Activated CD4-positive, CD25-positive, alpha-beta regulatory T cell treated with anti-CD3 and anti-CD28 coated beads, Interleukin-2, amount 50 U/mL, for 16 hours (primary cell): ENCODE measurements around the gene WDCP.
"Not testable (repeated sequence)": the region's sequence is repeated elsewhere in the genome, so short reads cannot be mapped to it uniquely, and the experiment has no call there.

Experiments
- DNase-seq: peaks from one replicate; pipeline ENCODE4 v3.0.0-alpha.2; 2020; ENCODE audit warnings: low read depth, low spot score

WDCP gene

DNA sequence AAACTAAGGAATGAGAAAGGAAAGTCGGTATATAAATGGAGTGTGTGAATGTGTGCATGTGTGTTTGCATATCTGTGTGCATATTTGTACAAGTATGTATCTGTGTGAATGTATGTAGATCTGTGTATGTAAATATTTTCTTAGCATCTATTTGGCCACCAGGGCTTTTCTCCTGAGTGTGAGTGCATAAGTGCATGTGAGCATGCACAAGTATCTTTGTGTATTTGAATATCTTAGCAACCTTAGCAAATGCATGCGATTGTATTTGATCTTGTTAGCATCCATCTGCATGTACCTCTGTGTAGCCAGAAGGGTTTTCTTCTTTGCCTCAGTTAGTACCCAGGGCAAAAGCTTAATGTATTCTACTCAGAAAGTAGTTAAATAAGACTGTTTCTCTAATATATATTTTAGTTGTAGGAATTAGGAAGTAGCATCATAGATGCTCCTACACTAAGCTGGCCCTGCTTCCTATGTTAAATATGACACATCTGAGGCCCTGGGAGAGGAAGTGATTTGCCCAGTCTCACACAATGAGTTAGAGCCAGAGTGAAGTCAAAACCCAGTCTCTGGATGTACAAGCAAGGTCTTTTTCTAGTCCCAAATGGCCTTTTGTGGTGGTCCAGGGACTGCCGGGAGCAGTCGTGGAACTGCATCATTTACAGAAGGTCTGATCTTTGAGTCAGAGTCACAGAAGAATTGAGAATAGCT is 11.5 kb upstream of the WDCP start:
- no peak for DNase-seq

DNA sequence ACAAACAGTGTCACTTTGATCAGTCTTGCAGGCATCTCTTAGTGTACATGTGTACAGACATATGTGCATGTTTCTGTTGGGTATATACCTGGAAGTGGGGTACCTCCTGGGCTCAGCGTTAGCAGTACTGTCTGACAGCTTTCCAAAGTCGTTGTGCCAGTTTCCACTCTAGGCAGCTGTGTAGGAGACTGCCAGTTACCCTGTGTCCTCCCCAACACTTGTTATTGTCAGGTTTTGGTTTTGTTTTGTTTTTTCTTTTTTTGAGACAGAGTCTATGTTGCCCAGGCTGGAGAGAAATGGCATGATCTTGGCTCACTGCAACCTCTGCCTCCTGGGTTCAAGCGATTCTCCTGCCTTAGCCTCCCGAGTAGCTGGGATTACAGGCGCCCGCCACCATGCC is 8.6 kb upstream of the WDCP start:
- no peak for DNase-seq

DNA sequence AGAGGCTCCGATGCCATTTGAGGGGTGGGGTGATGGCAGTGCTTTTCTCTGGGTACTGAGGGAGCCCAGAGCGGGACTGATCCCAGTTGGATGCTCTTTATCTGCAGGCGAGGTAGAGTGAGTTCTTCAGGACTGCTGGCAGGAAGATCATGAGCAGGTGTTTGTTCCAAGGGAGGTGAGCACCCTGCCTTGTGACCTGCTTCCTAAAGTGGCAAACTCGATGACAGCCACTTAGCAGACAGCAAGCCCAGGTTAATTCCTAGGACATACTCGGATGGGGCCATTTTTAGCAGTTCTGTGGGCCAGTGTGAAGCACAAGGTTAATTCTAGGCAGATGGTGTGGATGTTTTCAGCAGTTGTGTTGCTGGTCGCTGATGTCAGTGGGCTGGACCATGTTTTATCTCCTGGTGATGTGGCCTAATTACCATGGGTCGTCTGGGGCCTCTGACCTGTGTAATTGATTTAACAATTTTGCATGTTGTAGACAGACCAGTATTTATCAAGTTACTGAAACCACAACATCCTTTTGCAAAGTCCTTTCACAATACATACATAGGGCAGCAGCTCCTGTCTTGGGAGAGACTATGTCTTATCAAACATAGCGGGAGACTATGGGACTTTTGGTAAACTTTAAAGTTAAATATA is 7.3 kb upstream of the WDCP start:
- no peak for DNase-seq

DNA sequence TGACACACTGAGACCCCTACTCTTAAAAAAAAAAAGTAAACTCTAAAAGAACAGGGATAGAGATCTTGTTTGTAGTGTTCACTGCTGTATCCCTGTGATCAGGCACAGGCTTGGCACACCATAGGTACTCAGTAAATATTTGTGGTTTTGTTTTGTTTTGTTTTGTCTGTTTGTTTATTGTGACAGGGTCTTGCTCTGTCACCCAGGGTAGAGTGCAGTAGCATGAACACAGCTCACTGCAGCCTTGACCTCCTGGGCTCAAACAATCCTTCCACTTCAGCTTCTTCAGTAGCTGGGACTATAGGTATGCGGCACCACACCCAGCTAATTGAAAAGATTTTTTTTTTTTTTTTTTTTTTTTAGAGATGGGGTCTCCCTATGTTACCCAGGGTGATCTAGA is 5.8 kb upstream of the WDCP start:
- no peak for DNase-seq

DNA sequence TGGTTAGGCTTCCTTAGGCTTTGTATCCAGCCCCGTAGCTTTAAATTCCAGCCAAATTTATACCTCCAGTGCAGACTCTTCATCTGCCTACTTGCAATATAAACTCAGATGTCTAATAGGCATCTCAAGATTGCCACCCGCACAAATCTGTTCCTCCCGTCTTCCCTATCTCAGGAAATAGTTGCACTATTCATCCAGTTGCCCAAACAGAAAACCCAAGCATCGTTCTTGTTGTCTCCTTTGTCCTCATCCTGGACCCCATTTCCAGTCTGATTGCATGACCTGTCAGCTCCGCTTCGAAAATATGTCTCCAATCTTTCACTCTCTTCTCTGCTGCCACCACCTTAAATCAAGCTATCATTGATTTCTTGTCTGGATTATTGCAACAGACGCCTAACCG is 4.6 kb upstream of the WDCP start:
- no peak for DNase-seq

DNA sequence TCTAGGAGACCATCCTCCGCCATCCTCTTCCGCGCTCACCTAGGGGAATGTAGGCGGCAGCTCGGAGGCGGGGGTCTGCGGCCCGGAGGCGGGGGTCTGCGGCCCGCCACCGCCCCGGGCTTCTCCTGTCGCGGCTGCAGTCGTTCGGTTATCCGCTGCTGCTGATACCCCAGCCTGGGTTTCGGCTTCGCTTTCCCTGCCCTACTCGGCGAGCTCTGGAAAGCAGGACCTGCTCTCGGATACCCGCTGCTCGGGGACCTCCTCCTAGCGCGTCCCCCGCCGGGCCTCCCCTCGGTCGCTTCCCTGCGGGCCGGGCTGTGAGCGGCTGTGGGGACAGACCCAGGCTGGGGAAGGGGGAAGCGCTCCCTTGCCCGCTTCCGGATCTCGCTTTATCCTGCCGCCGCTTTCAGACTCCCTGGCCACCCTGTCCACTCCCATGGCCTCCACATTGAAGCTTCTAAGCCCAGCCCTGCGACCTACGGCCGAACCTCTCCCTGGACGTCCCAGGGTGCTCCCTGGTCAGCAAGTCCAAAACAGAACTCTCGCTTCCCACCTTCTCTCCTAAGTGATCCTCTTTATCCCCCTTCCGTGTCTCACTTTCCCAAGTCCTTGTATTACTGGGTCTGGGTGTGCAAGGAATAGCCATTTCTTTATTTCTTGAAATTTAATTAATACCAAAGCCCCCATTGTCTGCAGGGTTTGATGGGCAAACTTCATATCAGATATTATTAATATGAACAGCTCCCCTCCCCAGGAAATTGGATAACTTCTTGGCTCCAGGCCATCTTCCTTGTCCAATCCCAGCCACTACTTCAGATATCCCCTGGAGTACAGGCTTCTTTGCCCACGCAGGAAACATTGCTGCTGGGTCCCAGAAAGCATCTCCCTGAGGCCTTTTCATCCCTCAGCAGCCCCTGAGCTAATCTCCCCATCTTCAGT is 3.1 kb upstream of the WDCP start:
- DNase-seq = no peak

DNA sequence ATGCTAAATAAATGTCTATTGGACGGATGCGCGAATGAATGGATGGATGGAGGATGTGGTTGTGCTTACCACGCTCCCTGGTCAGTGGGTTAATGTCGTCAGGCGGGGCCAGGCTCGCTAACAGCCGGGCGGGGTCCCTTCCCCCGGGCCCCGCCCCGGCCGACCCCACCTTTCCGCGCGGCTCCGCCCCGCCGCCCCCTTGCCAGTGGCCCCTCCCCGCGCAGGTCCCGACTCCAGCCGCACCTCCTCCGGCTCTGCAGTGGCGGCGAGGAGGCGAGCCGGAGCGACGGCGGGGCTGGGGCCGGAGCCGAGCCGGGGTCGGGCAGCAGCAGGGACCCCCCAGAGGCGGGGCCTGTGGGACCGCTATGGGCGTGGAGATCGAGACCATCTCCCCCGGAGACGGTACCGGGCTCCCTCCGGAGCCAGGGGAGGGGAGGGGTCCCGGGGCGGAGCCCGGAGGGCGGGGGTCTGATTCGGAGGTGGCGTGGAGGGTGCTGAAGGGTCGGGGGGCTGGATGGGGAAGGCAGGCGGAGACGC is 2.4 kb upstream of the WDCP start, which contains the start of gene FKBP1B:
TSS of gene FKBP1B (plus strand) at position 257 of the 537 bp plus-strand sequence. CDS start at position 366, 109 bp downstream.
- no peak for DNase-seq

DNA sequence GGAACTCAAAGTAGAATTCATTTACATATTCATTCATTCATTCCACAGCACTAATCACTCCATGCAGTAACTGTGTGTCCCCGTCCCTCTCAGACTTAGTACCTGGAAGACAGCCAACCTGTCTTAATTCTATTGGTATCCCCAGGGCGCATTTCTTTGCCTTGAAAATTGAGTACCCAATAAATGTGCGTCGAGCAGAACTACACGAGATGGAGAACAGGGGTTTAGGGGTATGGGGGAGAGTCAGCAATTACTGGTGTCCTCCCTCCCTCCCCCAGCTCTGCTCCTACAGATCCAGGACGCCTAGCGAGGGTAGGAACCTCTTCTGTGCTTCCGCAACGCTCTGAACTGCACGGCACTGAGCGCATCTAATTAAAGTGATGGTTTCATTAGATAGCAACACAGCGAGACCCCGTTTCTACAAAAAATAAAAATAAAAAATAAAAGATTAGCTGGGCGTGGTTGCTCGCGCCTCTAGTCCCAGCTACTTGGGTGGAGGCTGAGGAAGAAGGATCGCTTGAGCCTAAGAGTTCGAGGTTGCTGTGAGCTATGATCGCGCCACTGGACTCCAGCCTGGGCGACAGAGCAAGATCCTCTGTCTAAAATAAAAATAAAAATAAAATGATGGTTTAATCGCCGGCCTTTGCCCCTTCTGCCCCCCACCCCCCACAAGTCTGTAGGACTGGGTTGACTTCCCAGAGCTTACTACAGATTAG is 1.7 kb upstream of the WDCP start:
- no peak for DNase-seq

DNA sequence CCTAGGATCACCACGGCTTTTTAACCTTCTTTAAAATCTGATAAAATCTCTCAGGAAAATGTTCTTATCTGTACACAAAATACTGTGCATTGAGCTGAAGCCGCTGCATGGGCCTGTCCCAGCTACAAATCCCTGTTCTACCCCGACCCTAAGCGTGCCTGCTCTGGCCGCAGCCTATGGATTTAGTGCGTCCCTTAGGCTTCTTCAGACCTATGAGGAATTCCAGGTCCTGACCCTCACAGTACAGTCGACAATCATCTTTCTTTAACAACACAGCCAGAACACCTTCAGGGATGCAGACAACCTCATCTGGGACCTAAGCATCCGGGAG is 477 bp upstream of the WDCP start:
- DNase-seq = no peak

DNA sequence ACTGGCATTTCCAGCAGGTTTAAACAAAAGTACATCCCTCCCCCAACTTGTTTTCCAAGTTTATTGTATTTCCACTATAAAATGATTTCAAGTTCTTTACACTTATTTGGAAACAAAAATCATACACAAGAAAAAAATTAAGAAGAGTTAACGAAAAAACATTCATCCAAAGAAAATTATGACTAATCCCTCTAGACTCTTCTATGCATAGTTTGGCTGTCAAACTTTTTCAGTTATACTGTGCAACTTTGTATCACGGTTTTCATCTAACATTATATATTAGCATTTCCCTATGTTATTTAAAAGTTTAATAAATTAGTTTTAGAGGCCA is 627 bp downstream of the WDCP start:
- no peak for DNase-seq

DNA sequence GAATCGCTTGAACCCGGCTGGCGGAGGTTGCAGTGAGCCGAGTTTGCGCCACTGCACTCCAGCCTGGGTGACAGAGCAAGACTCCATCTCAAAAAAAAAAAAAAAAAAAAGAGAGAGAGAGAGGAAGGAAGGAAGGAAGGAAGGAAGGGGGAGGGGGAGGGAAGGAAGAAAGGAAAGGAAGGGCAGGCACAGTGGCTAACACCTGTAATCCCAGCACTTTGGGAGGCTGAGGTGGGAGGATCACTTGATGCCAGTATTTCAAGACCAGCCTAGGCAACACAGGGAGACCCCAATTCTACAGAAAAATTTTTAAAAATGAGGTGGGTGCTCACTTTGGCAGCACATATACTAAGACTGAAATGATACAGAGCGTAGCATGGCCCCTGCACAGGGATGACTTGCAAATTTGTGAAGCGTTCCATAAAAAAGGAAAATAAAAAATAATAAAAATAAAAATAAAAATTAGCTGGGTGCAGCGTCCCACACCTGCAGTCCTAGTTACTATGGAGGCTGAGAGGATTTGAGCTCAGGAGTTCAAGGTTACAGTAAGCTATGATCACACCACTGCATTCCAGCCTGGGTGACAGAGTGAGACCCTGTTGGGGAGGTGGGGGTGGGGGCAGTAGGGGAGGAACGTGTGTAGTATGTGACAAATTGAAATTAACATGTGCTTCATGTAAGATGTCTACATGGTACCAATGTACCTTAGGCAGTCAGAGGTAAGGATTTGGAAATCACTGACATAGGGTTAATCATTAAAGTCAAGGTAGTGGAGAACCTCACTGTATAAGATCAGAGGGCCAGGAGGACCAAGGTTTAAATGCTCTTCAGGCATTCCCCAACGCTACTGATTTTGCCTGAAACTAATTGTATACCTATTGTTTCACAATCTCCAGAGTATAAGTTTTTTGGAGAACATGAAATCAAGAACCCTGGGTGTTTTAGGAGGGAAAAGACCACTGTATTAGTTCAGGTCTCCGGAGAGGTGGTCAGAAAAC is 1.4 kb downstream of the WDCP start:
- no peak for DNase-seq

DNA sequence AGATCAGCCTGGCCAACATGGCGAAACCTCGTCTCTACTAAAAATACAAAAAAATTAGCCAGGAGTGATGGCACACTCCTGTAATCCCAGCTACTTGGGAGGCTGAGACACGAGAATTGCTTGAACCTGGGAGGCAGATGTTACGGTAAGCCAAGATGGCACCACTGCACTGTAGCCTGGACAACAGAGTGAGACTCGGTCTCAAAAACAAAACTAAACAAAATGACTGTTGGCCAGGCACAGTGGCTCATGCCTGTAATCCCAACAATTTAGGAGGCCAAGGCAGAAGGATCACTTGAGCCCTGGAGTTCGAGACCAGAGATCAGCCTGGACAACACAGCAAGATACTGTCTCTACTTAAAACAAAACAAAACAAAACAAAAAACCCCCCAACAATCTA is 4.1 kb downstream of the WDCP start:
- not testable (repeated sequence) for DNase-seq

DNA sequence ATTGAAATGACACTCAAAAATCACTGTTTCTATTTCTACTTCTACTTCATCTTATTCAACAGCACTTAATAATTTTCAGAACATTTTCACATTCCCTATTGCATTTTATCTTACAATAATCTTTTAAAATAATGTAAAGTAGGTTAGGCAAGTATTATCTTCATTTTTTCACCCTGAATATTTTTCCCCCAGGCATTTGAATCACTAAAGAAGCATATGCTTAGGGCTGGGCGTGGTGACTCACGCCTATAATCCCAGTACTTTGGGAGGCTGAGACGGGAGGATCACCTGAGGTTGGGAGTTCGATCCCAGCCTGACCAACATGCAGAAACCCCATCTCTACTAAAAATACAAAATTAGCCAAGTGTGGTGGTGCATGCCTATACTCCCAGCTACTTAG is 6.7 kb downstream of the WDCP start:
- no peak for DNase-seq

DNA sequence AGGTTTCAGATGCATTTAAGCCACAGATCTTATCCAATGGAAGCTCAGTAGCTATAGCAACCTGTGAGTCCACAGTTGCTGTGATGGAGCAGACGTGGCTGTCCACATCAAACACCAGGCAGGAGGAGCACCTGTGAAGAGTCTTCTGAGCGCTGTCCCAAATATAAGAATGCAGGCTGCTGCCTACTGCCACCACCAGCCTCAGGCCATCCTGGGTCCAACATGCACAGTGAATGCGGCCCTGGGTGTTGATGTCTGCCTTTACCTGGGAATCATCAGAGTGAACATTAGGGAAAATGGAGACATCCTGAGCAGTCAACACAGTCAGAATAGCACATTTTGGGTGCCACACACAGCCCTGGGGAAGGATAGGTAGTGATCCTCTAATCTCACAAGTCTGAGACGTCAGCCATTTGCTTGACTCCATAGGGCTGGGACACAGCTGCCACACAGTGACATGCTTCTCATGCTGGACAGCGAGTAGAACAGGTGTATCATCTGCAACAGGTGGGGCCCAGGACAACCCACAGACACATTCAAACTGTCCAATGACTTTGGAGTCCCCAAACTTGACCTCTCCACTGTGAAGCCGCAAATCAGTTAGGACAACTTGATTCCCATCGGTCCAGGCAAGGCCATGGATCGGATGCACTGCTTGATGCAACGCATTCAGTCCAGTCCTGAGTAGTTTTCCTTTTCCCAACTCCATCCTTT is 8.2 kb downstream of the WDCP start:
- no peak for DNase-seq

DNA sequence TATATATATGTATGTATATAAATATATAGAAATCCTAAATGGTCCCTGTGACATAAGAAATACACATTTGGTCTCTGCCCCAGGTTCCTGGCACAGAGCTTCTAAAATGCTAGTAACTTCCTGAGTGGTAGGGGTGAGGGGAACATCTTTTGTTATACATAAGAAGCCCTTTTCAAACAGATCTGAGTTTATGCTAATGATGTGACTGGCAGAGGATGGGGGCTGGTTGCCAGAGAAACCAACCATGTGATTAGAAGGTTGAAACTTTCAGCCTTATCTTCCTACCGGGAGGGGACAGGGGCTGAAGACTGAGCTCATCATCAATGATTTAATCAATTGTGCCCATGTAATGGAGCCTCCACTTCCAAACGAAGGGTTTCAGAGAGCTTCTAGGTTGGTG is 21.0 kb downstream of the WDCP start:
- no peak for DNase-seq

DNA sequence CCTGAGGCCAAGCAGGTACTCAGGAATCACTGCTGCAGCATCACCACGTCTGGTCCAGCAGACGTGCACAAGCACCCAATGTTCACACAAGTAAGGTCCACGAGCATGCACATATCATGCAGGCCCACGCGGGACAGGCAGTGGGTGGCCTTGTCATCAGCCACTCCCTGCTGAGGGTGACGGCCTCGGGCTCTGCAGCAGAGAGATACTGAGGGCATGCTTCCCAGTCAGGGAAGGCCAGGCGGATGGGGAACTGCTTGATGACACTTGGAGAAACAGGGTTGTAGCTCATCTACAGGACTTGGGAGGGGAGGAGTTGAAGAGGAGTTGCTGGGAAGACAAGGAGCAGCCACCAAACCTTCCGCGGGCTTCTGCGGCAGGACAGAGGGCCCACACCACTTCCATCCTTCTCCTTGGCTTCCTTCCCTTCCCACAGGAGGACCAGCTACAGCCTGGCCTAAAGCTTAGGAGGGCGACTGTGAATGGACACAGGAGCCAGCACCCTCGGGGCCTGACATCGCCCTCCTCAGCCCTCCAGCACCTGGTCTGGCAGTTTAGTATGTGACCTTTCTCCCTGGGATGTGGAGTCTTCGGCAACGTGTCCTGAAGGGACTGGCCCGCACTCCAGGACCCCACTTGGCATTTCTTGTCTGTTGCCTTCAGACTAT is 22.1 kb downstream of the WDCP start:
- no peak for DNase-seq

DNA sequence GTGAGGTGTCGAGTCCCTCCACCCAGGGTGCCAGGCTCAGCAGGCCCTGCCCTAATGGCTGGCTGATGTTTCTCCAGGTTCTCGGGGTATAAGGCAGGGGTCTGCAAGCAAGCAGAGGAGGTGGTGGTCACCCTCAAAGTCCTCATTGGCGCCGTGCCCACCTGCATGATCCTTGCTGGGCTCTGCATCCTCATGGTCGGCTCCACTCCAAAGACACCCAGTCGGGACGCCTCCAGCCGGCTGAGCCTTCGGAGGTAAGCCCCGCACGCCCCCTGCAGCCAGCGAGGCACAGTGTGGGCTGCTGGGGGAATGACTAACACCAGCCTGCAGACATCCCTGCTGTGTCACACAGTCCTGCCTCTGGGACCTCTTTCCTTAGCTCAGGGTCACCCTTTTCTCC is 23.2 kb downstream of the WDCP start:
- no peak for DNase-seq

DNA sequence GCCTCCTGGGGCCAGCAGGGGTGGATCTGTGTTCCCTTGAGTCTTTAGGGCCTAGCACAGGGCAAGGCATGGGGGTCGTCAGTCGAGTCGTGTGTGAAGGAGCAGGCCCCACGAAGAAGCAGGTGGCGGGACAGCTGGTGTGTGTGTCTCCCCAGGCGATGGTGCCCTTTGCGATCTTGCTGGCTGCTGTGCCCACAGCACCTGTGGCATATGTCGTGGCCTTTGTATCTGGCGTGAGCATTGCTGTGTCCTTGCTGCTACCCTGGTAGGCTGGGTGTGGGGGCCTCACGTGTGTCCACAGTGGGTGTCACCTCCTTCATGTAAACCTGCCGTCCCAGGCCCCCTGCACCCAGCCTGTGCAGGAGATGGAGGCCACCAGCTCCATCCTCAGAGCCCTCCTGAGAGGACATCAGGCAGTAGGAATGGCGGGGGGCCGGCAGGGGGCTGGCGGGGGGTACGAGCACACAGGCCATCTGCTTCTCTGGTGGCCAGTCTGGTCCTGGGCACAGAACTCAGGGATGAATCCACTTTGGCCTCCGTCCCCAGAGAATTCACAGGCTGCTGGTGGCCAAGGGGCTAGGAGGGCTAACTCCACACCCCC is 24.1 kb downstream of the WDCP start:
- DNase-seq = no peak
